ENCODE measurements around the gene ADGRG7. TPM values are rescaled to one million over a fixed set of nuclear protein-coding genes. Genes with fewer than 3 reads are reported as not detected.

The ADGRG7 gene
- total RNA-seq, 4 donors from 2014 or later = not detected

- Histone ChIP-seq H3K4me1 (no peaks in the 10 kb centered on the region), H3K9me3 (peaks cover 0 to 5% (median 2%) of the 10 kb centered on the region in 4 donors), H3K27me3 (no peaks in the 10 kb centered on the region), H3K36me3 (no peaks in the 10 kb centered on the region), H3K27ac (replicated peaks in 1 of 4) (no peak overlapping the region), H3K4me3 (no peak overlapping the region)
- WGBS = 59% methylated on average over 2 of the region's 2 CpGs
- no peak for DNase-seq (ENCODE audit: extremely low spot score)
- intact Hi-C loops (cut with DNase I) = no loop called here
- TF ChIP-seq CTCF (IDR thresholded peaks at IDR 0.05) (no peak), POLR2A (IDR thresholded peaks at IDR 0.05; ENCODE audit: low read depth) (no peak), POLR2AphosphoS5 (IDR thresholded peaks at IDR 0.05) (no peak), EP300 (IDR thresholded peaks at IDR 0.05) (no peak)
These were observed 18.1 kb downstream of the ADGRG7 start for GRCh38 chr3:100627491-100627890.

- no peaks in the 10 kb centered on the region for H3K27me3 ChIP-seq
- intact Hi-C loops (cut with DNase I) = no loop called here
- H3K9me3 ChIP-seq = peaks cover 0 to 3% (median 1%) of the 10 kb centered on the region in 4 donors
- TF ChIP-seq POLR2A (IDR thresholded peaks at IDR 0.05; ENCODE audit: low read depth) (no peak), CTCF (IDR thresholded peaks at IDR 0.05) (no peak), EP300 (IDR thresholded peaks at IDR 0.05) (no peak), POLR2AphosphoS5 (IDR thresholded peaks at IDR 0.05) (no peak)
- no peaks in the 10 kb centered on the region for H3K36me3 ChIP-seq
- H3K27ac ChIP-seq (replicated peaks in 1 of 4) = no peak overlapping the region
- no peak for DNase-seq (ENCODE audit: extremely low spot score)
- no peaks in the 10 kb centered on the region for H3K4me1 ChIP-seq
- H3K4me3 ChIP-seq = no peak overlapping the region
- WGBS = 68% methylated on average over 3 of the region's 3 CpGs
These were observed 20.2 kb downstream of the ADGRG7 start for GRCh38 chr3:100629421-100630127.

GRCh38 chr3:100630664-100631063, 21.3 kb downstream of the ADGRG7 start:
- Histone ChIP-seq H3K4me3 (no peak overlapping the region), H3K27ac (replicated peaks in 1 of 4) (no peak overlapping the region), H3K9me3 (no peaks in the 10 kb centered on the region), H3K4me1 (no peaks in the 10 kb centered on the region), H3K27me3 (no peaks in the 10 kb centered on the region), H3K36me3 (no peaks in the 10 kb centered on the region)
- WGBS = 96% methylated on average over 1 of the region's 1 CpG
- intact Hi-C loops (cut with DNase I) = no loop called here
- no peak for DNase-seq (ENCODE audit: extremely low spot score)
- TF ChIP-seq POLR2AphosphoS5 (IDR thresholded peaks at IDR 0.05) (no peak), CTCF (IDR thresholded peaks at IDR 0.05) (no peak), POLR2A (IDR thresholded peaks at IDR 0.05; ENCODE audit: low read depth) (no peak), EP300 (IDR thresholded peaks at IDR 0.05) (no peak)

- no peak overlapping the region for H3K4me3 ChIP-seq
- no peaks in the 10 kb centered on the region for H3K4me1 ChIP-seq
- intact Hi-C loops (cut with DNase I) = no loop called here
- no peaks in the 10 kb centered on the region for H3K27me3 ChIP-seq
- H3K27ac ChIP-seq (replicated peaks in 1 of 4) = no peak overlapping the region
- WGBS = 86% methylated on average over 1 of the region's 1 CpG
- no peaks in the 10 kb centered on the region for H3K36me3 ChIP-seq
- no peak for DNase-seq (ENCODE audit: extremely low spot score)
- H3K9me3 ChIP-seq = no peaks in the 10 kb centered on the region
- TF ChIP-seq CTCF (IDR thresholded peaks at IDR 0.05) = no peak
- TF ChIP-seq EP300 (IDR thresholded peaks at IDR 0.05) = no peak
- no peak for TF ChIP-seq POLR2A (IDR thresholded peaks at IDR 0.05; ENCODE audit: low read depth)
- no peak for TF ChIP-seq POLR2AphosphoS5 (IDR thresholded peaks at IDR 0.05)
These were observed 21.8 kb downstream of the ADGRG7 start for GRCh38 chr3:100631236-100631635.
